Neural crest cell (in vitro differentiated cells): ENCODE measurements around the gene CDC123. TPM values are rescaled to one million over a fixed set of nuclear protein-coding genes. Genes with fewer than 3 reads are reported as not detected.

ENCODE experiments used
- DNase-seq: peaks from one replicate; pipeline ENCODE4 v3.0.0; 2021; ENCODE audit warnings: low read depth, mixed read lengths, low spot score
- H3K27ac Mint-ChIP-seq: one replicate; pipeline ENCODE4 v1.8.0; 2021; ENCODE audit warnings: mild to moderate bottlenecking, mixed read lengths; ENCODE audit not compliant: unreplicated experiment
- H3K27me3 Mint-ChIP-seq: 2 replicates; pipeline ENCODE4 v1.8.0; 2021; ENCODE audit warnings: low read depth, mild to moderate bottlenecking, mixed read lengths
- H3K36me3 Mint-ChIP-seq: 2 replicates; pipeline ENCODE4 v1.8.0; 2021; ENCODE audit warnings: low read depth, mild to moderate bottlenecking, mixed read lengths
- H3K4me1 Mint-ChIP-seq: 2 replicates; pipeline ENCODE4 v1.8.0; 2021; ENCODE audit warnings: mixed read lengths
- H3K4me3 Mint-ChIP-seq: one replicate; pipeline ENCODE4 v1.8.0; 2021; ENCODE audit warnings: mild to moderate bottlenecking, mixed read lengths
- H3K9me3 Mint-ChIP-seq: 2 replicates; pipeline ENCODE4 v1.8.0; 2021; ENCODE audit warnings: mixed read lengths
- CTCF ChIP-seq: fragments of 200-600 bp; sonication (generic); conservative IDR thresholded peaks from 2 replicates; pipeline ENCODE4 v1.5.0; 2021; ENCODE audit warnings: antibody characterized with exemption, mild to moderate bottlenecking
- total RNA-seq: library from RNA; stranded (reverse); gene quantifications from 2 replicates; pipeline ENCODE4 v1.2.1, GENCODE V29; 2021

The CDC123 gene
- total RNA-seq, 1 donor from 2014 or later, result 111 TPM

GRCh38 chr10:12177642-12178041 lies 18.3 kb upstream of the CDC123 start:
- Mint-ChIP-seq H3K27me3 (no peaks in the 10 kb centered on the region), H3K4me1 (peaks cover 12% of the 10 kb centered on the region), H3K4me3 (no peak overlapping the region), H3K9me3 (no peaks in the 10 kb centered on the region), H3K27ac (no peak overlapping the region), H3K36me3 (peaks cover 9% of the 10 kb centered on the region)
- DNase-seq, result no peak
- TF ChIP-seq CTCF, result no peak

- peaks cover 12% of the 10 kb centered on the region for H3K4me1 Mint-ChIP-seq
- no peak overlapping the region for H3K4me3 Mint-ChIP-seq
- TF ChIP-seq CTCF, result no peak
- H3K36me3 Mint-ChIP-seq, result peaks cover 3% of the 10 kb centered on the region
- no peaks in the 10 kb centered on the region for H3K27me3 Mint-ChIP-seq
- H3K9me3 Mint-ChIP-seq, result no peaks in the 10 kb centered on the region
- DNase-seq, result no peak
- H3K27ac Mint-ChIP-seq, result no peak overlapping the region
Observed at GRCh38 chr10:12179606-12180170, 16.3 kb upstream of the CDC123 start.

GRCh38 chr10:12180221-12180974 lies 15.6 kb upstream of the CDC123 start:
- Mint-ChIP-seq H3K4me3 (no peak overlapping the region), H3K27ac (peak overlapping the region; percentile 80), H3K4me1 (peaks cover 12% of the 10 kb centered on the region), H3K36me3 (peaks cover 3% of the 10 kb centered on the region), H3K9me3 (no peaks in the 10 kb centered on the region), H3K27me3 (no peaks in the 10 kb centered on the region)
- DNase-seq, result no peak
- no peak for TF ChIP-seq CTCF

- no peak overlapping the region for H3K27ac Mint-ChIP-seq
- DNase-seq, result no peak
- H3K27me3 Mint-ChIP-seq, result no peaks in the 10 kb centered on the region
- H3K4me1 Mint-ChIP-seq, result peaks cover 12% of the 10 kb centered on the region
- no peak overlapping the region for H3K4me3 Mint-ChIP-seq
- H3K36me3 Mint-ChIP-seq, result peaks cover 3% of the 10 kb centered on the region
- H3K9me3 Mint-ChIP-seq, result no peaks in the 10 kb centered on the region
- no peak for TF ChIP-seq CTCF
Observed at GRCh38 chr10:12181065-12181775, 14.8 kb upstream of the CDC123 start.

GRCh38 chr10:12184165-12184564 lies 11.8 kb upstream of the CDC123 start:
- no peak for DNase-seq
- H3K27me3 Mint-ChIP-seq, result no peaks in the 10 kb centered on the region
- TF ChIP-seq CTCF, result no peak

More at GRCh38 chr10:12184165-12184564, 11.8 kb upstream of the CDC123 start:
- H3K9me3 Mint-ChIP-seq, result no peaks in the 10 kb centered on the region
- H3K27ac Mint-ChIP-seq, result no peak overlapping the region
- peaks cover 12% of the 10 kb centered on the region for H3K4me1 Mint-ChIP-seq
- H3K36me3 Mint-ChIP-seq, result peaks cover 3% of the 10 kb centered on the region
- no peak overlapping the region for H3K4me3 Mint-ChIP-seq
